HL-60 (cell line): Measurements from ENCODE around the gene NOXA1.

Experiments
- GABPA ChIP-seq: IDR thresholded peaks from 2 replicates; pipeline ENCODE4 v1.6.1; 2012; ENCODE audit warnings: low read depth
- POLR2AphosphoS5 ChIP-seq: IDR thresholded peaks from 2 replicates; pipeline ENCODE4 v1.6.1; 2012; ENCODE audit warnings: low read depth
- SPI1 ChIP-seq: IDR thresholded peaks from 2 replicates; pipeline ENCODE4 v1.6.1; 2012; ENCODE audit warnings: low read depth, mild to moderate bottlenecking, borderline replicate concordance
- TF ChIP-seq, protein P1 (sequence below): IDR thresholded peaks from one replicate; pipeline ENCODE4 v1.5.1; 2011; ENCODE audit warnings: low read length, control low read depth, inconsistent platforms; ENCODE audit not compliant: insufficient read depth

DNA sequence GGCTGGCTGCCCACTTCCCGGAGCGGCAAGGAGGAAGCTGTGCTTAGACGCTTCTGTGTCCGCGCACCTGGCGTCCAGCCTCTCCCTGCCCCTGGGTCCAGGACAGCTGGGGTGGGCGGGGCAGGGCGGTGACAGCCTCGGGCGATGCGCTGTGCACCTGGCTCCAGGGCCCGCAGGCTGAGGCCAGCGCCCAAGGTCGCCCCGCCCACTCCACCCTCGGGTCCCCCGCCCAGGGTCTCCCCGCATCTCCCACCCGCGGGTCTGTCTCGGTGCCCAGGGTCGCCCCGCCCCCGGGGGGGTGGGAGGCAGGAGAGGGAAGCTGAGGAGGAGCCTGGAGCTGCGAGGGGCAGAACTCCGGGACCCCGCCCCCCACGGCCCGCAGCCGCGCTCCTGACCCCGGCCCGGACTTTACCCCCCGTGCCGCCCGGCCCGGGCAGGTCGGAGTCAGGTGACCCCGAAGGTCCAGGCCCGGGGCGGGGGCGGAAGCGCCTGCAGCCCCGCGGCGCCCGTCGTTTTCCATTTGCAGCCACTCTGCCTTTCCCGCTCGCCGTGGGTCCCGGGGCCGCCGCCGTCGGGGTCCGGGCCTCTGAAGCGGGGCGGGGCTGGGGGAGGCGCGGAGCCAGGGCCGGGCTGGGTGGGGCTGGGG is 18.2 kb downstream of the NOXA1 start, which contains the start of gene ENTPD8:
- TF ChIP-seq, protein P1, sequence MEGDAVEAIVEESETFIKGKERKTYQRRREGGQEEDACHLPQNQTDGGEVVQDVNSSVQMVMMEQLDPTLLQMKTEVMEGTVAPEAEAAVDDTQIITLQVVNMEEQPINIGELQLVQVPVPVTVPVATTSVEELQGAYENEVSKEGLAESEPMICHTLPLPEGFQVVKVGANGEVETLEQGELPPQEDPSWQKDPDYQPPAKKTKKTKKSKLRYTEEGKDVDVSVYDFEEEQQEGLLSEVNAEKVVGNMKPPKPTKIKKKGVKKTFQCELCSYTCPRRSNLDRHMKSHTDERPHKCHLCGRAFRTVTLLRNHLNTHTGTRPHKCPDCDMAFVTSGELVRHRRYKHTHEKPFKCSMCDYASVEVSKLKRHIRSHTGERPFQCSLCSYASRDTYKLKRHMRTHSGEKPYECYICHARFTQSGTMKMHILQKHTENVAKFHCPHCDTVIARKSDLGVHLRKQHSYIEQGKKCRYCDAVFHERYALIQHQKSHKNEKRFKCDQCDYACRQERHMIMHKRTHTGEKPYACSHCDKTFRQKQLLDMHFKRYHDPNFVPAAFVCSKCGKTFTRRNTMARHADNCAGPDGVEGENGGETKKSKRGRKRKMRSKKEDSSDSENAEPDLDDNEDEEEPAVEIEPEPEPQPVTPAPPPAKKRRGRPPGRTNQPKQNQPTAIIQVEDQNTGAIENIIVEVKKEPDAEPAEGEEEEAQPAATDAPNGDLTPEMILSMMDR = no peak
- TF ChIP-seq POLR2AphosphoS5 (no peak), SPI1 (no peak), GABPA (no peak)
